Stimulated activated CD8-positive, alpha-beta memory T cell treated with anti-CD3 and anti-CD28 coated beads, Interleukin-4, amount 100 ng/mL, for 48 hours (primary cell): ENCODE results near the gene CHIC2.

Source experiments
- DNase-seq: peaks from one replicate; pipeline ENCODE4 v3.0.0-alpha.2; 2020

Gene CHIC2

GRCh38 chr4:54092405-54093323 is 28.3 kb upstream of the CHIC2 start:
- no peak for DNase-seq

- peak; percentile 80 for DNase-seq
Measured at GRCh38 chr4:54091637-54092404, 27.4 kb upstream of the CHIC2 start.

GRCh38 chr4:54090804-54091623 is 26.6 kb upstream of the CHIC2 start:
- no peak for DNase-seq

- DNase-seq = no peak
Measured at GRCh38 chr4:54090404-54090803, 26.0 kb upstream of the CHIC2 start.

GRCh38 chr4:54089875-54090274 is 25.5 kb upstream of the CHIC2 start:
- no peak for DNase-seq

- DNase-seq = no peak
Measured at GRCh38 chr4:54085284-54085683, 20.9 kb upstream of the CHIC2 start.

- no peak for DNase-seq
Measured at GRCh38 chr4:54082168-54082567, 17.8 kb upstream of the CHIC2 start.

- DNase-seq = no peak
Measured at GRCh38 chr4:54077812-54078211, 13.4 kb upstream of the CHIC2 start.

GRCh38 chr4:54076673-54077072 is 12.3 kb upstream of the CHIC2 start:
- no peak for DNase-seq

GRCh38 chr4:54074381-54074780 is 10.0 kb upstream of the CHIC2 start:
- DNase-seq = no peak

GRCh38 chr4:54073271-54073880 is 9.0 kb upstream of the CHIC2 start:
- no peak for DNase-seq

GRCh38 chr4:54067166-54067565 is 2.8 kb upstream of the CHIC2 start:
- no peak for DNase-seq

GRCh38 chr4:54066718-54067129 is 2.3 kb upstream of the CHIC2 start:
- no peak for DNase-seq

- DNase-seq = no peak
Measured at GRCh38 chr4:54066088-54066415, 1.6 kb upstream of the CHIC2 start.

GRCh38 chr4:54065282-54066087 is 1.1 kb upstream of the CHIC2 start:
- DNase-seq = no peak

- peak; percentile 48 for DNase-seq
Measured at GRCh38 chr4:54063737-54064316, 578 bp downstream of the CHIC2 start.

GRCh38 chr4:54063229-54063628 is 1.2 kb downstream of the CHIC2 start:
- no peak for DNase-seq

GRCh38 chr4:54062392-54062791 is 2.0 kb downstream of the CHIC2 start:
- no peak for DNase-seq

- DNase-seq = no peak
Measured at GRCh38 chr4:54061873-54062272, 2.5 kb downstream of the CHIC2 start.

GRCh38 chr4:54061067-54061466 is 3.3 kb downstream of the CHIC2 start:
- no peak for DNase-seq

- no peak for DNase-seq
Measured at GRCh38 chr4:54060116-54060515, 4.3 kb downstream of the CHIC2 start.

GRCh38 chr4:54058171-54058570 is 6.2 kb downstream of the CHIC2 start:
- no peak for DNase-seq
